ENCODE measurements around the gene KRTAP5-3.

The KRTAP5-3 gene

DNA sequence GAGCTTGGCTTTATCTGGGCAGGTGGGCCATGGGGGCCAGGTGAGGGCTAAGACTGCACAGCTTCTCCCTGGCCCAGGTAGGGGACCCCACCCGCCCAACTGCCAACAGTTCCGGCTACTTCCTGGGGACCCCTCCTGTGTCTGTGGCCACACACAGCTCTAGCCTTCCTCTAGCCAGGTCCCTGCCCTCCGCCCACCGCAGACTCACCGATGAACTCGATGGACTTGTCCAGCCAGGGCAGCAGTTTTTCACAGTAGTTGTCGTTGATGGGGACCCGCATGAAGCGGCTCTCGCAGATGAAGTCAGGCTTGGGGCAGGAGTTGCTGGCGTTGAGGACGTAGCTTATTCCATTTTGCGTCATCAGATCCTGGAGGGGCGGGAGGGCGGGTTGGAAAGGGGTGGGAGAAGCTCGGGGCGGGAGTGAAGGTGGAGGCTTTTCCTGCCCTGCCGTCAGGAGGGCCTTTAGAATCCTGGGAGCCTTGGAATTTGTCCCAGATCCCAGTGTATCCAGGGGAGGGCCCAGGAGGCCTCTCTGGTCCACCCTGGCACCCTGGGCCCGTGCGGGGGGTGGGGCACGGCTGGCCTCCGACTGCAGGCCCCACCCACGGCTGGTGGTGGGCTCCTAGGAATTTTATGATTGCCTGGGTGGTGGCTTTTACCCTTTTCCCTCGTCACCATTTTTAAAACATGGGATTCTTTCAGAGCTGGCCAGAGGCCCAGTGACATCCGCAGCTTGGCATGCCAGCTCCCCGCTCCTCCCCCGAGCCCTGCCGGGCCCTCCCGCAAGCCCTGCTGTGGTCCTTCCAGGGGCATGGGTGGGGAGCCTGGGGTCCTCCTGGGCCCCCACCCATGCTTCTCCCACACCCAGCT, 50.1 kb downstream of the KRTAP5-3 start:
- DNase-seq: no peak
- TF ChIP-seq, protein P1, sequence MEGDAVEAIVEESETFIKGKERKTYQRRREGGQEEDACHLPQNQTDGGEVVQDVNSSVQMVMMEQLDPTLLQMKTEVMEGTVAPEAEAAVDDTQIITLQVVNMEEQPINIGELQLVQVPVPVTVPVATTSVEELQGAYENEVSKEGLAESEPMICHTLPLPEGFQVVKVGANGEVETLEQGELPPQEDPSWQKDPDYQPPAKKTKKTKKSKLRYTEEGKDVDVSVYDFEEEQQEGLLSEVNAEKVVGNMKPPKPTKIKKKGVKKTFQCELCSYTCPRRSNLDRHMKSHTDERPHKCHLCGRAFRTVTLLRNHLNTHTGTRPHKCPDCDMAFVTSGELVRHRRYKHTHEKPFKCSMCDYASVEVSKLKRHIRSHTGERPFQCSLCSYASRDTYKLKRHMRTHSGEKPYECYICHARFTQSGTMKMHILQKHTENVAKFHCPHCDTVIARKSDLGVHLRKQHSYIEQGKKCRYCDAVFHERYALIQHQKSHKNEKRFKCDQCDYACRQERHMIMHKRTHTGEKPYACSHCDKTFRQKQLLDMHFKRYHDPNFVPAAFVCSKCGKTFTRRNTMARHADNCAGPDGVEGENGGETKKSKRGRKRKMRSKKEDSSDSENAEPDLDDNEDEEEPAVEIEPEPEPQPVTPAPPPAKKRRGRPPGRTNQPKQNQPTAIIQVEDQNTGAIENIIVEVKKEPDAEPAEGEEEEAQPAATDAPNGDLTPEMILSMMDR (IDR thresholded peaks at IDR 0.05): no peak
- Mint-ChIP-seq H3K36me3 (ENCODE audit: low read depth) (no peaks in the 10 kb centered on the region), H3K27ac (no peak overlapping the region), H3K4me3 (no peak overlapping the region), H3K27me3 (ENCODE audit: low read depth, poor library complexity) (peaks cover 74% of the 10 kb centered on the region), H3K9me3 (no peaks in the 10 kb centered on the region), H3K4me1 (no peaks in the 10 kb centered on the region)

Data from nephron progenitor cell (in vitro differentiated cells).